ENCODE measurements around the gene PRSS27.

The PRSS27 gene

DNA sequence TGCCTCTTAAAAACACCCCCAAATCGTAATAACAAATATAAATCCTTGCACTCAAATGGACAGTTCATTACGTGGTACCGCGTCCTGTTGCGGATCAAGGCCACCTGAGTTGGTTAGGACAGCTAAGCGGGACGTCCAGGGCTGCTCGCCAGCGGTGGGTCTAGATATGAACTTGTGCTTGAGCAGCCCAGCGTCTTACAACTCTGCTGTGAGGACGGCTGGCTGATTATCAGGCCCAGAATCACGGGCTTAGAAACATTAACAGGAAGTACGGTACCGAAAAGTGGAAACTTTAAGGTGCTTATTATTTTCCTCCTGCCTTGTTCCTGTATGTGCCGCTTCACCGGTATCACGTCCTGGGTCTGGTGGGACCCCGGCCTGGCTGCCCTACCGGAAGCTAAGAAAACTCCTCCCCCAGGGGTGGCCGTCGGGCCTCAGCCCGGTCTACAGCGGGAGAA is 31.6 kb upstream of the PRSS27 start:
- DNase-seq (ENCODE audit: low read depth), result no peak

- no peak for DNase-seq (ENCODE audit: low read depth)
Measured at GRCh38 chr16:2749936-2750335, 29.9 kb upstream of the PRSS27 start.

DNA sequence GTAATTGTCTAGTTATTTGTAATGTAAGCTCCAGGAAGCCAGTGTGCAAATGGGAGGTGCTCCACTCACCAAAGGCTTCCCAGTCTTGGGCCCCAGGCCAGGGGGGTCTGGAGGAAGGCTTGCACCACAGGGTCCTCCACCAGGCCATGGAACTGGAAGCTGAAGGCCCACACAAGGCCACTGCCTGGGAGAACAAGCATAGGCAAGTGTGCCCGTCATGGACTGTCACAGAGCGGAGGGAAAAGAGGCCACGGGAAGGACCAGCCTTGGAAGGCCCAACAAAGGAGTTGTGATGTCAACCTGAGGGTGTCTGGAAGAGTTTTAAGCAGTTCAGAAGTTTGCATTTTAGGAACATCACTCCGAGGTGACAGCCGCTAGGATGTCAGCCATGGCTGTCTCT is 29.5 kb upstream of the PRSS27 start:
- no peak for DNase-seq (ENCODE audit: low read depth)

DNA sequence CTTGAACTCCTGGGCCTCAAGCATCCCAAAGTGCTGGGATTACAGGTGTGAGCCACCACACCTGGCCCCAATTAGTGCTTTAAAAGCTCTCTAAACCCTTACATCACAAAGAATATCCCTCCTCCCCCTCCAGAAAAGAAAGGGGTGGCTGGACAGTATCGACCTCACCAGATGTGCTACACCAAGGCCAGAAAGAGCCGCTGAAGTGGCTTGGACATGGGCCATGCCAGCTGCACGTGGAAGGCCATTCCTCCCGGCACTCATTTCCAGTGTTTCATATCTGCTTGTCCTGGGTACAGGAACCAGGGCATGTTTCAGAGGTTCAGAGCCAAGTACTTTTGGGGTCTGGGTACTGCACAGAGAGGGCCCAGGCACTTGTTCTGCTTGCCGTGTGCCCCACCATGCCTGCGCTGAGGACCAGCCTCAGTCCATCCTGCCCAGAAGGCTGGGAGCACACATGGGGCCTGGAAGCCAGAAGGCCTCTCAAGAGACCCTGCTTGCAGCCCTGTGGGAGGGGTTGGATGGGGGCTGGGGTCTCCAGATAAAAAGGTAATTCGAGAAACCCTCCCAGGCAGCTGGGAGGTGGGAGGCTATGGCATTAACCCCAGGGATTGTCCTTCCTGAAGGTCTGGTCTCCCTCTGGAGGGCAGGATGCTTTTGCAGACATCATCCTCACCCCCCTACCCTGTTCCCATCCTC is 28.9 kb upstream of the PRSS27 start:
- no peak for DNase-seq (ENCODE audit: low read depth)

DNA sequence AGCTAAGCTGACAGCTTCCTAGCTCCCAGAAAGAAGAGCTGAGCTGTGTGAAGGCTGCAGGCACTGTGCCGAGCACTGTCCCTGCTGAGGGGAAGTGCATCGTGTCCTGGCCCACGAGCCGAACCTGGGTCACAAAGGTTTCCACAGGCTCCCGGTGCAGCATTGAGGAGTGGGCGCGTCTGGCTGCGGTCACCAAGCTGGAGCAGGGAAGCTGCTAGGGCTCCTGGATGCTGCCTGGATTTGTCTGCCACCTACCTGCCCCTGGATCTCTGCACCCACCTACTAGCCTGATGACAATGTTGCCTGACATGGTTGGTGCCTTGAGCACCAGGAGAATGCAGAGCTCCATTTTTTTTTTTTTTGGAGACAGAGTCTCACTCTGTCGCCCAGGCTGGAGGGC is 25.9 kb upstream of the PRSS27 start:
- DNase-seq (ENCODE audit: low read depth), result no peak

DNA sequence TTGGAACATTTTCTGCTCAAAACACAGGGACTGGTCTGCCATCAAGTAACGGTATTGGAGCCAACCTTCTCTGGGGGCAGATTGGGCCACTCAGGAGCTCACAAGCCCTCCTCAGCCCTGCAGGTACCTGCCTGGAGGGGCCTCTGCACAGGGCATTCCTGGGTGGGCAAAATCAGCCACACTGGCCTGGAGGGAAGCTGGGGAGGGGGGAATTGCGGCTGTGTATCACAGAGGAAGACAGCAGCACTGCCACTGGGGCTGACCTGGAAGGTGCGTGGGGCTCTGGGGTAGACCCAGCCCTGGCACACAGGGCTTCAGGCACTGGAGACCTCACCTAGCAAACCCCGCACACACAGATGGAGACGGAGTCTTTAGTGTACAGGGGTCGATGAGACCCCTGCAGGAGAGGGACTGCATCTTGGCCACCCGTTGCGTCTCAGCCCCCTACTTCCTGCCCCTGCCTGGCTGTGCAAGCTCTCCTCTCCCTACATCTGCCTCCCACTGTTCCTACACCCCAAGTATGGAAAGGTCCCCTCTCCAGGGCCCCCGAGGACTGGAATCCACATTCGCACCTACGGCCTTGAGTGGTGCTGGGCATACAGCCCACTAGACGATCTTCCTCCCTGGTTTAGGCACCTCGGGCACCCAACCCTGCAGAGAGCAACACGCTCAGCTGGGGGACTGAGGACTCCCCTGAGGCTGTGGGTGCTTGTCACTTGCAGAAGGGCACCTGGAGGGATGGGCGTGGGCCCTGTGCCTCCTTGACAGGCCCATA is 25.3 kb upstream of the PRSS27 start:
- DNase-seq (ENCODE audit: low read depth), result no peak

DNA sequence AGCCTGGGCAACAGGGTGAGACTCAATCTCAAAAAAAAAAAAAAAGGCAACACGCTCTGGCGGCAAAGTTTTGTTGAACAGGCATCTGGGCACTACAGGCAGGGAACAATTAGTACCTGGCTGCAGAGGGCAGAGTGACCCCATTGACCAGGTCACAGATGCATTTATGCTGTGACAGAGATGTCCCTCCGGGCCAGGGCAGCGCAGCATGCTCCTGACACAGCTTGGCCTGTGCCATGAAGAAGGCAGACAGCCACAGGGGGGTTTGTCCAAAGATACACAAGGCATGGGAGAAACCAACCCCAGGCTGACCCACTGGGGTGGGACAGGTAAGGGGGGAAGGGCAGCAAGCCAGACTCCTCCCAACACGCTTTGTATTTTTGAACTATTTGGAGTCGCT is 24.7 kb upstream of the PRSS27 start:
- no peak for DNase-seq (ENCODE audit: low read depth)

- no peak for DNase-seq (ENCODE audit: low read depth)
Measured at GRCh38 chr16:2743007-2743810, 23.2 kb upstream of the PRSS27 start.

DNA sequence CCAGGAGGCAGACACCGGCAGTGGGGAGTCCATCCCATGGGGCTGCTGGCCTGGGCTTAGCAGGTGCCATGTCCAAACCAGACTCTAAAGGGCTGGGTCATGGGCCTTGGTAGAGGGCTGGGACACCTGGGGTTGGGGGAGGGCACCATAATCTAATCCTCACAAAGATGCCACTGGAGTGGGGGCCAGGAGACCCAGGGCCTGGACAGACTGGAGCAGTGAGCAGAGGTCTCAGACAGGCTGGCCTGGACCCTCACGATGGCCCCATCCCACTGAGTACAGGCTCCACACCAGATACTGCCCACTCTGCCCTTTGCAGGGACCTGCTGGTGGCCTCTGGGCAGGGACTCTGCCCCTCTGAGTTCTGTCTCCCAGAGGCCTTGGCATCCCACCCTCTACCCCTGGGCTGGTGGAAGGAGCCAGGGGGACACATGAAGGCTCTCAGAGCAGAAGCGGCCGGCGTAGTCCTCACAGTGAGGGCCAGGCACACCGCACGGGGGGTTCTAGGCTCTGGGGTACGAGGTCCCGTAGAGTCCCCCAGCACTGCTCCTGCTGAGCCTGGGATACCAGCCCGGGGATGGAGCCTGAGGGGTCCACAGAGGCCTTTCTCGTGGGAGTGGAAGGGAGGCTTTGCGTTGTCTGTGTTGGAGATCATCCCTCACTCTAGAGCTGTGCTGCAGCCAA is 22.4 kb upstream of the PRSS27 start:
- DNase-seq (ENCODE audit: low read depth), result no peak

DNA sequence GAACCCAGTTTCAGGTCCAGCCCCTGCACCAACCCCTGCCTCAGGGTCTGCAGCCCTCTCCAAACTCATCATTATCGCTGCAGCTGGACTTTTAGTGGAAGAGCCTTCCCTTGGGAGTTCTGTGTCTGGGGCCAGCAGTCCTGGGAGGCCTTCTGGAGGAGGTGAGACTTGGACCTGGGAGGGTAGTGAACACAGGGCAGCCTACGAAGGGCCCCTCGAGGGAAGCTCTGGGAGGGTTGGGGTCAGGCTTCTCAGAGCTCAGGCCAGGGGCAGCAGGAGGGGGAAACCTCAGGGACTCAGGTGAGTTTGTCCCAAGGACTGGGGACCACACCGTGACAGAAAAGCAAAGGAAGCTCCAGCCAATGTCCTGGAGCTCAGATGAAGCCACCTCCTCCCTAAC is 21.1 kb upstream of the PRSS27 start:
- DNase-seq (ENCODE audit: low read depth), result no peak

- DNase-seq (ENCODE audit: low read depth), result no peak
Measured at GRCh38 chr16:2740476-2740875, 20.5 kb upstream of the PRSS27 start.

DNA sequence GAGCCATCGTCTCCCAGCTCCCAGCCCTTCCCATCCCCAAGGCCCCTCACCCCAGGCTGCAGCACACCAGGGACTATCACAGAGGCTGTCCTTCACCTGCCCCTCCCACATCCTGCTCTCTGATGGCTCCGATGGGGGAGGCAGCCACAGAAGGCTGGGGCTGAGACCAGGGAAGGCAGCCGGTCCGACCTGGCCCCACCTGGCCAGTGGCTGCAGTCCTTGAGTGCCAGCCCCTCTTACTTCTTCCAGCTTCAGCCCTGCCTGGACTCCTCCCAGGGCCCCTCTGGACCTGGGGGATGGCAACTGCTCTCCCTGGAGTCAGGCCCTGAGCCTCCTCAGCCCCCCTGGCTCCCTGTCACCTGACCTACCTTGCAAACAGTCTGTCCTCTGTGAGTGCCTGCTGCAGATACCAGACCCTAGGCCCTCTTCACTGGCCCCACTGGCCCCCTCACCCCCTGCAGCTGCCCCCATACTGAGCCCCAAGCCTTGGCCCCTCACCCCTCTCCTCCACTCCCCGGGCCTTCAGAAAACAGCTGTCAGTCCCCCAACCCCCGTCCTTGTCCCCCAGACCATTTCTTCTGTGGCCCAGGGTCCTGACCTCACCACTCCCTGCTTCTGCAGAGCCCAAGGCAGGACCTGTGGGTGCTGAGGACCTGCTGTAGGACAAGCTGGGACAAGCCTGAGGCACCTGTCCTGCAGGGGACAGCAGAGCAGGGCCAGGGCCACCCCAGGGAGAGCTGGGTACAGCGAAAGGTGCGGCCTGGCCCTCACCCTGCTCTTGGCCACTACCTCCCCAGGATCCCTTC is 19.8 kb upstream of the PRSS27 start:
- no peak for DNase-seq (ENCODE audit: low read depth)

DNA sequence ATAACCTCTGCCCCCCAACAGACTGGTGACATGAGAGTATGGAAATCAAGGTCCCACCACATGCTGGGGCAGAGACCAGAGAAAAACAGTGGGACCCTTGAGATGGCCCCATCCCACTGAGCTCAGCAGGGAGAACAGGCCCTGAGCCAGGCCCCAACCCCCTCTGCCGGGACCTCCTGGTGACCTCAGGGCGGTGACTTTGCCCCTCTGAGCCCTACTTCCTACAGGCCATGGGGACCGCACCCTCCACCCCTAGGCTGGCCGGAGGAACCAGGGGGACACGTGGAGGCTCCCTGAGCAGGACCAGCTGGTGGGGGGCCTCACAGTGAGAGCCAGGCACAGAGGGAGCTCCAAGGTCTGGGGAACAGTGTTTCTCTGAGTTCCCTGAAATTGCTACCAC is 18.6 kb upstream of the PRSS27 start:
- DNase-seq (ENCODE audit: low read depth), result no peak

- no peak for DNase-seq (ENCODE audit: low read depth)
Measured at GRCh38 chr16:2737895-2738418, 17.9 kb upstream of the PRSS27 start.

DNA sequence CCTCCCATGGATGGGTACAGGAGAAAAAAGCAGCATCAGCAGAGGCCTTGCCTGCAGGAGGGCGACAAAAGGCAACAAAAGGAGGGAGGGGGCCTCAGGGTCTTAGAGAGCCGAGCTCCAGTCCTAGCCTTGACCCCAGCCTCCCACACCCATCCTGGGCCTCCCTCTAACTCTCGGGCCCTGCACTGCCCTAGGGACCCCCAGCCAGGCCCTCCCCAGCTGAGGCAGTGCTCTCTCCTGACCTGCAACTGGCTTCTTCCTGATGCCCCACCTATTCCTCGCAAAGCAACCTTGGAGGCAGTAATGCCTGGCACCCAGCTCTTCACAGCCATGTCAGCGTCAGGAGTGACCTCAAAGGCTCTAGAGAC is 17.2 kb upstream of the PRSS27 start:
- no peak for DNase-seq (ENCODE audit: low read depth)

DNA sequence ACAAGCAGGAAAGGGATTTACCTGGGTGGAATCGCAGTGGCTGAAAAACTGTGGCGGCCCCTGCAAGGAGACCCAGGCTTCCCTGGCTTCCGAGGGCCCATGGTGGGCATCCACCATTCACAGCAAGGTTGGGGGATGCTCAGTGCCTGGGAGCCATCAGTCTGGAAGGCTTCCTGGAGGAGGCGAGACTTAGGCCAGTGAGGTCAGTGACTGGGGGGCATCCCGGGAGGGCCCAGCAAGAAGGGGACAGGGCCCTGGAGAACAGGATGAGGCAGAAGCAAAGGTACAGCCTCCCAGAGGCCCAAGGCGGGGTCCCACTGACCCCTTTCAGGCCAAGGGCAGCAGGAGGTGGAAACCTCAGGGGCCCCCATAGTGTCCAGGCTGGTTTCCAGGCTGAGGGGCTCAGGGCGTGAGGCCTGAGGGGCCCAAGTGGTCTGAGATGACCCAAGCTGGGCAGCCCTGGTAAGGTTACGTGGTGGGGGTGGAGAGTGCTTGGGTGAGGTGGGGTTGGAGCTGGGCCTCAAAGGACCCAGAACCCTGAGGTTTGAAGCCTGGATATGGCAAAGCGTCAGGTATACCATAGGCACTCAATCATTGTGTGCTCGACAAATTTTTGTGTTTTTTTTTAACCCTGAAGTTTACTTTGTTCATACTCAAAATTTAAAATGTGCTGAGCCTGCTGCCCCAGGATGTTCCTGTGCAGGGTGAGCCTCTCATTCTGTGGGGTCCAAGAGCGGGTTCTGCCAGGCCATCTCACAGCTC is 16.6 kb upstream of the PRSS27 start:
- no peak for DNase-seq (ENCODE audit: low read depth)

GRCh38 chr16:2734844-2735515 is 15.0 kb upstream of the PRSS27 start:
- DNase-seq (ENCODE audit: low read depth), result no peak

- DNase-seq (ENCODE audit: low read depth), result no peak
Measured at GRCh38 chr16:2728034-2728433, 8.0 kb upstream of the PRSS27 start.

GRCh38 chr16:2726923-2727322 is 6.9 kb upstream of the PRSS27 start:
- no peak for DNase-seq (ENCODE audit: low read depth)

GRCh38 chr16:2724816-2725348 is 4.9 kb upstream of the PRSS27 start:
- no peak for DNase-seq (ENCODE audit: low read depth)
